ENCODE results near the gene DUOXA1. TPM values are rescaled to one million over a fixed set of nuclear protein-coding genes. Genes with fewer than 3 reads are reported as not detected.

DUOXA1 gene
- total and polyA plus RNA-seq, 3 experiments from 2014 or later = 0.09 to 0.29 TPM; not detected in 1

DNA sequence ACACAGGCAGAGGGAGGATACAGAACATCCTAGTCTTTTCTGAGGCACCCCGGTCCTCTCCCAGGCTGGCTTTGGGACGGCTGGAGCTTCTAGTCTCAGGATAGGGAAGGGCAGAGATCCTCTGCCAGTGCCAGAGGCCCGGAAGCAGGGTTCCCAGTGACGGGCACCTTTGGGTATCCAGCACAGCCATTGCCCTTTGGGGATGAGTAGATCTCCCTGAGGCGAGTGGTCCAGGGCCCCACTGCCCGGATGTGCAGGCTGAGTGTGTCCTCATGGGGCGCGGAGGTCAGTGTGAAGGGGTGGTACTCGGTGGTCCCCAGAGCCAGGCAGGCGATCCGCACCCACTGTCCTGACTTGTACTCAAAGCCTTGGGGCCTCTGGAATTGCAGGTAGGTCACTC, 34.0 kb downstream of the DUOXA1 start:
- no peaks in the 10 kb centered on the region for H3K4me1 ChIP-seq (ENCODE audit: insufficient read depth, low read length)
- Mint-ChIP-seq H3K27ac (no peak overlapping the region), H3K9me3 (no peaks in the 10 kb centered on the region), H3K27me3 (peaks cover 5 to 13% of the 10 kb centered on the region in 2 donors), H3K4me3 (no peak overlapping the region), H3K36me3 (no peaks in the 10 kb centered on the region), H3K4me1 (no peaks in the 10 kb centered on the region)
- DNase-seq = no peak
- no peak overlapping the region for H3K4me3 ChIP-seq (ENCODE audit: low read length)
- H3K27ac ChIP-seq (ENCODE audit: low read depth, low read length) = no peak overlapping the region
- no peaks in the 10 kb centered on the region for H3K9me3 ChIP-seq (ENCODE audit: low read length)
- ChIA-PET CTCF (no interaction called here), POLR2A (no interaction called here)
- H3K36me3 ChIP-seq (ENCODE audit: insufficient read depth, low read length) = no peaks in the 10 kb centered on the region
- no peaks in the 10 kb centered on the region for H3K27me3 ChIP-seq (ENCODE audit: insufficient read depth, low read length, poor library complexity, severe bottlenecking)

DNA sequence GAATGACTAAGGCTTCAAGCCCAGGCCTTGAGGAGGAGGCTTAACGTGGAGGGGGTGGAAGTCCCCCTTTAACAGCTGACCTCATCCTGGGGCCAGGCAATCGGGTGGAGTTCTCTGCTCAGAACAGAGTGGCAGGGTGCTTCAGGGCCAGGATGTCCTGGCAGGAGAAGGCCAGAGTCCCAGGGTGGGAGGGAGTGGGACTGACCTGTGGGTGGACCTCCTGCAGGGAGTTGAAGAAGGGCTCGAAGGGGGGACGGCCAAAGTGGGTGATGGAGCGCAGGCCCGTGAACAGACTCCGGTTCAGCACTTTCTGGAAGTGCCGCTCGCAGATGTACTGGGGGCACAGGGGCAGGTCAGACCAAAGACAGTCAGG, 35.3 kb downstream of the DUOXA1 start:
- H3K36me3 ChIP-seq (ENCODE audit: insufficient read depth, low read length) = no peaks in the 10 kb centered on the region
- H3K4me3 ChIP-seq (ENCODE audit: low read length) = no peak overlapping the region
- no peaks in the 10 kb centered on the region for H3K36me3 Mint-ChIP-seq
- H3K4me1 Mint-ChIP-seq = no peaks in the 10 kb centered on the region
- no peaks in the 10 kb centered on the region for H3K9me3 ChIP-seq (ENCODE audit: low read length)
- no peaks in the 10 kb centered on the region for H3K27me3 ChIP-seq (ENCODE audit: insufficient read depth, low read length, poor library complexity, severe bottlenecking)
- H3K4me3 Mint-ChIP-seq = no peak overlapping the region
- H3K9me3 Mint-ChIP-seq = no peaks in the 10 kb centered on the region
- ChIA-PET CTCF (no interaction called here), POLR2A (no interaction called here)
- H3K4me1 ChIP-seq (ENCODE audit: insufficient read depth, low read length) = no peaks in the 10 kb centered on the region
- DNase-seq = no peak
- H3K27ac ChIP-seq (ENCODE audit: low read depth, low read length) = no peak overlapping the region
- no peak overlapping the region for H3K27ac Mint-ChIP-seq
- H3K27me3 Mint-ChIP-seq = peaks cover 3 to 24% of the 10 kb centered on the region in 2 donors

DNA sequence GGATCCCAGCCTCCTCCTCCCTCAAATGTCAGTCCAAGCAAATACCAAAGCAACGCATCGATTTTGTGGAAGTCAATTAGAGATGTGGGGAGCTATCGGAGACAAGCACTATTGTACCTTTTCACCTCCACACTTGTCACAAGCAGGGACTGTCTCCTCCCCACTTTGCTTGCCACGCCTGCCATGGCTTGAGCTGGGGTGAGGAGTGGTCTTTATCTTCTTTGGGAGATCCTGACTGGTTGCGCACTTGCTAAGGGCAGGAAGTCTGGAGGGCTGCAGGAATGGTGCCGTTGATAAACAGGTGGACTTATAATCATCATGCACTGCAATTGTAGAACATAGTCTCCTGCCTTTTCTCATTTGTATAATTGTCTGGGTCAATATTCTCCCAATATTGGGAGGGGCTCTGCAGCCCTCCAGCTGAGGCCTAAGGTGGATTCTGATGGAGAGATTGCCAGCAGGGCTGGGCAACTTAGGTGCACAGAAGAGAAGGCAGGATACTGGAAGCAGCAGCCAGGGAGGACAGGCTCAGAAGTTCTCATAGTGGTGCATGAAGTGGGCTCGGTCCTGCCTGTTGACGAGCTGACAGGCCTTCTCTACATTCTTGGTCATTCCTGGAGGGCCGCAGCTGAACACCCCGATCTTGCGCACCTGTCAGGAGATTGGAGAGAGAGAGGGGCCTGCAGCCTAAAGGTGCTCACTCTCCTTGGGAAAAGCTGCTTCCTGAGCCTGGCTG, 35.9 kb downstream of the DUOXA1 start:
- Histone ChIP-seq H3K27ac (ENCODE audit: low read depth, low read length) (no peak overlapping the region), H3K9me3 (ENCODE audit: low read length) (no peaks in the 10 kb centered on the region), H3K4me1 (ENCODE audit: insufficient read depth, low read length) (no peaks in the 10 kb centered on the region), H3K27me3 (ENCODE audit: insufficient read depth, low read length, poor library complexity, severe bottlenecking) (no peaks in the 10 kb centered on the region), H3K4me3 (ENCODE audit: low read length) (no peak overlapping the region), H3K36me3 (ENCODE audit: insufficient read depth, low read length) (no peaks in the 10 kb centered on the region)
- H3K27me3 Mint-ChIP-seq = peaks cover 3 to 29% of the 10 kb centered on the region in 2 donors
- H3K36me3 Mint-ChIP-seq = no peaks in the 10 kb centered on the region
- POLR2A ChIA-PET = no interaction called here
- H3K9me3 Mint-ChIP-seq = no peaks in the 10 kb centered on the region
- CTCF ChIA-PET = no interaction called here
- H3K4me3 Mint-ChIP-seq = no peak overlapping the region
- H3K27ac Mint-ChIP-seq = no peak overlapping the region
- no peaks in the 10 kb centered on the region for H3K4me1 Mint-ChIP-seq
- no peak for DNase-seq

DNA sequence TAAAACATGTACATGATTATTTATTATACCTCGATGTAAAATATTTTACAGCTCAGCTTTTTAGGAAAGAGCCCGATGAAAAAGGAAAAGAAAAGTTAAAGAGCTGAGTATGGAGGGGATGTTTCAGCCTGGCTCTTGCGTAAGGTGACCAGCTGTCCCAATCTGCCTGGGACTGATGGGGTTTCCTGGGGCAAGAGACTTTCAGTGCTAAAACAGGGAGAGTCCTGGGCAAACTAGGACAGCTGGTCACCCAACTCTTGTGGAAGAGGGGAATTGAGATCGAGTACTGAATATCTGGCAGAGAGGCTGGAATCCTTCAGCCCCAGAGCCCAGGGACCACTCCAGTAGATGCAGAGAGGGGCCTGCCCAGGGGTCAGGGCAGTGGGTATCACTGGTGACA, 36.7 kb downstream of the DUOXA1 start:
- ChIA-PET POLR2A (no interaction called here), CTCF (no interaction called here)

DNA sequence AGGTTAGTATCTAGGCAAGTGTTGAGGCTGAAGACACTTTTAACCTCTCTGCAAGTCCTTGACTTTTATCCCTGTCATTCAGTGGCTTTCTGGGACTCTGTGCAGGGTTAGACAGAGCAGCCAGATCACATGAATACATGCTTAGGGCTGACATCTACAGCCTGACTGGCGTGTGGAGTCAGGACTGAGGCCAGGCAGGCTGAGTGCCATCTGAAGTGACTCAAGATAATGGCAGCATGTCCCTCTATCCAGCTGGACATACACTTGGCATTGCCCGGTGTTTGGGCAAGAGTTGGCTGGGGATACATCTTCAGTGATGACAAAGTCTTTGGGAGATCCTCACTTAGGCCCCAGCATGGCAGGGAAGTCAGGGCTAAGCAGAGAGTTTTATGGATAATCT, 38.1 kb downstream of the DUOXA1 start:
- Mint-ChIP-seq H3K4me1 (no peaks in the 10 kb centered on the region), H3K4me3 (no peak overlapping the region), H3K27ac (no peak overlapping the region), H3K27me3 (peaks cover 3 to 46% of the 10 kb centered on the region in 2 donors), H3K9me3 (no peaks in the 10 kb centered on the region), H3K36me3 (no peaks in the 10 kb centered on the region)
- no peaks in the 10 kb centered on the region for H3K36me3 ChIP-seq (ENCODE audit: insufficient read depth, low read length)
- H3K27ac ChIP-seq (ENCODE audit: low read depth, low read length) = no peak overlapping the region
- H3K9me3 ChIP-seq (ENCODE audit: low read length) = no peaks in the 10 kb centered on the region
- H3K27me3 ChIP-seq (ENCODE audit: insufficient read depth, low read length, poor library complexity, severe bottlenecking) = no peaks in the 10 kb centered on the region
- POLR2A ChIA-PET = no interaction called here
- no peak for DNase-seq
- CTCF ChIA-PET = interaction anchor here (1.3 kb wide), 1 partner anchor 27 kb away, joined by 4 read pairs; no protein-coding TSS in a partner anchor
- no peaks in the 10 kb centered on the region for H3K4me1 ChIP-seq (ENCODE audit: insufficient read depth, low read length)
- no peak overlapping the region for H3K4me3 ChIP-seq (ENCODE audit: low read length)

More for the DNA sequence above, 36.7 kb downstream of the DUOXA1 start:
- no peak overlapping the region for H3K27ac ChIP-seq (ENCODE audit: low read depth, low read length)
- H3K36me3 ChIP-seq (ENCODE audit: insufficient read depth, low read length) = no peaks in the 10 kb centered on the region
- no peak for DNase-seq
- no peaks in the 10 kb centered on the region for H3K9me3 Mint-ChIP-seq
- no peak overlapping the region for H3K4me3 Mint-ChIP-seq
- no peaks in the 10 kb centered on the region for H3K36me3 Mint-ChIP-seq
- H3K27ac Mint-ChIP-seq = no peak overlapping the region
- H3K4me1 Mint-ChIP-seq = no peaks in the 10 kb centered on the region
- H3K27me3 ChIP-seq (ENCODE audit: insufficient read depth, low read length, poor library complexity, severe bottlenecking) = no peaks in the 10 kb centered on the region
- H3K27me3 Mint-ChIP-seq = peaks cover 3 to 32% of the 10 kb centered on the region in 2 donors
- no peaks in the 10 kb centered on the region for H3K4me1 ChIP-seq (ENCODE audit: insufficient read depth, low read length)
- H3K4me3 ChIP-seq (ENCODE audit: low read length) = no peak overlapping the region
- H3K9me3 ChIP-seq (ENCODE audit: low read length) = no peaks in the 10 kb centered on the region

DNA sequence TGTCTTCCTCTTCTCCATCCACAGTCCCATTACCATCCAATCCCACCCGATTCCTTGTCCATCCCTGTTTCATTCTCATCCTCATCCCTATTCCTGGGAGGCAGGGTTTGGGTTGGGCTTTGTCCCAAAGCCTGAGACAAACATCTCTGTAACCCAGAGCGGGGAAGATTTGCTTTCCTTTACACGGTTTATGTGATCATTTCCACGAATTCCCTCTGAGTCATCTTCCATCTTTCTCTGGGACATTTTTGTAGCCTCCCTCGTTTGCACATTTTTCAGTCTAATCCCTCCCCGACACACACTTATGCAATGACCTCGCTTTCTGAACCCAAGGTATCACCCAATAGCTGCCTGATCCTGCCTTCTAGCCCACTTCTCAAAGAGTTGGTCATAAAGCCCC, 38.5 kb downstream of the DUOXA1 start:
- no peaks in the 10 kb centered on the region for H3K36me3 ChIP-seq (ENCODE audit: insufficient read depth, low read length)
- CTCF ChIA-PET = no interaction called here
- DNase-seq = no peak
- POLR2A ChIA-PET = no interaction called here
- H3K27ac ChIP-seq (ENCODE audit: low read depth, low read length) = no peak overlapping the region
- H3K36me3 Mint-ChIP-seq = no peaks in the 10 kb centered on the region
- H3K4me3 ChIP-seq (ENCODE audit: low read length) = no peak overlapping the region
- H3K27me3 ChIP-seq (ENCODE audit: insufficient read depth, low read length, poor library complexity, severe bottlenecking) = no peaks in the 10 kb centered on the region
- H3K4me1 Mint-ChIP-seq = no peaks in the 10 kb centered on the region
- peaks cover 3 to 46% of the 10 kb centered on the region in 2 donors for H3K27me3 Mint-ChIP-seq
- H3K9me3 ChIP-seq (ENCODE audit: low read length) = no peaks in the 10 kb centered on the region
- no peaks in the 10 kb centered on the region for H3K9me3 Mint-ChIP-seq
- H3K4me3 Mint-ChIP-seq = no peak overlapping the region
- H3K27ac Mint-ChIP-seq = no peak overlapping the region
- no peaks in the 10 kb centered on the region for H3K4me1 ChIP-seq (ENCODE audit: insufficient read depth, low read length)

DNA sequence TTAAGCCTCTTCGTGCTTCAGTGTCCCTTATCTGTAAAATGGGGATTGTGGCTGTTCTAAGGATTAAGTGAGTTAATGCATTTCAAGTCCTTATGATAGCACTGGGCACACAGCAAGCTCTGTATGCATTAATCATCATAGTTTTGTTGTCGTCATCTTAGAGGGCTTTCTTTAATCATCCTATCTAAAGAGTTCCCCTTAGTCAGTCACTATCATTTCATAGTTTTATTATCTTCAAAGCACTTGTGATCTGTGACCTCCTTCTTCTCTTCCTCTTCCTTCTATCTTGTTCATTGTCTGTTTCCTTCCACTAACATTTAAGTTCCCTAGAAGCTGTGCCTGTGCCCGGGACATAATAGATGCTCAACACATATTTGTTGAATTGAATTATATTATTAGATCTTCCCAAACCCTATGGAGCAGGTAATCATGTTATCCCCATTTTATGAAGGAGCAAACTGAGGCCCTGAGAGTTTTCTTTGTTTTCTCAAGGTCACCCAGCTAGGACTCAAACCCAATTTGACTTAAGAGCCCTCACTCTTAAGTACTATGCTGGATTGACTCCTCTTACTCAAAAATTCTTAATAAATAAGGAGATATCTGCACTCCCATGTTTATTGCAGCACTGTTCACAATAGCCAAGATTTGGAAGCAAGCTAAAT, 39.8 kb downstream of the DUOXA1 start:
- POLR2A ChIA-PET = no interaction called here

DNA sequence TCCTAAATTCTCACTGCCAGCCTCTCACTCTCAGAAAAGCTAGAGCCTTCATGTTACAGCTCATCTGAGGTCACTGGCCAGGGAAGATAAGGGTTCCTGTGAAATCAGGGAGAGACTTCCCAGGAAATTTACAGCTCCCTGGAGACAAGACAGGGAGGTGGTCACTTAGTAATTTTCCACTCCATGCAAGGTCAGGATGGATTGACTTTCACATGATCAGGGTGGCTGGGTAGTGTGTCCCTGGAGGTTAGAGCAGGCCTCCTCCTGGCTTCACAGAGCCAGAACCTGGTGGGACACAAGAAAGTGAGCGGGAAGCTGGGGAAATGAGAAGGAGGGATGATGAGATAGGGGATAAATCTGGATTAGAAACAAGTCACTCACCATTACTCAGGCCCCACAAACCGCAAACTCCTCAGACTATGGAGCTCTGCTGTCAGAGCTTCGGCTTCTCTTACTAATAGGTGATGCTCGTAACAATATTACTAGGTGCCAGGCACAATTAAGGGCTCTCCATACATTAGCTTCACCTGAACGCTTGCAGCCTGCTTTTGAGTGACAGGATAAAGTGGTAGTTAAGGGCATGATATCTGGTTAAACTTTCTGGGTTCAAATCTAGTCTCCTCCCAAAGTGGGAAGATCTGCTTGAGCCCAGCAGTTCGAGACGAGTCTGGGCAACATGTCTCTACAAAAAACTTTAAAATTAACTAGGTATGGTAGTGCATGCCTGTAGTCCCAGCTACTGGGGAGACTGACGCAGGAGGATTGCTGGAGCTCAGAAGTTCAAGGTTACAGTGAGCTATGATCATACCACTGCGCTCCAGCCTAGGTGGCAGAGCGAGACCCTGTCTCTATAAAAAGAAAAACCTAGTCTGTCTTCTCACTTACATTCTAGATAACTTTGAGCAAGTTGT, 40.6 kb downstream of the DUOXA1 start:
- Mint-ChIP-seq H3K27ac (no peak overlapping the region), H3K4me3 (no peak overlapping the region), H3K36me3 (no peaks in the 10 kb centered on the region), H3K27me3 (peaks cover 3 to 56% of the 10 kb centered on the region in 2 donors), H3K9me3 (no peaks in the 10 kb centered on the region), H3K4me1 (no peaks in the 10 kb centered on the region)
- H3K36me3 ChIP-seq (ENCODE audit: insufficient read depth, low read length) = no peaks in the 10 kb centered on the region
- no peaks in the 10 kb centered on the region for H3K27me3 ChIP-seq (ENCODE audit: insufficient read depth, low read length, poor library complexity, severe bottlenecking)
- no peak overlapping the region for H3K27ac ChIP-seq (ENCODE audit: low read depth, low read length)
- POLR2A ChIA-PET = no interaction called here
- CTCF ChIA-PET = interaction anchor here (0.9 kb wide), 1 partner anchor 29 kb away, joined by 3 read pairs; no protein-coding TSS in a partner anchor
- no peaks in the 10 kb centered on the region for H3K9me3 ChIP-seq (ENCODE audit: low read length)
- H3K4me1 ChIP-seq (ENCODE audit: insufficient read depth, low read length) = no peaks in the 10 kb centered on the region
- no peak overlapping the region for H3K4me3 ChIP-seq (ENCODE audit: low read length)
- DNase-seq = no peak

More for the DNA sequence above, 39.8 kb downstream of the DUOXA1 start:
- DNase-seq = no peak
- Mint-ChIP-seq H3K9me3 (no peaks in the 10 kb centered on the region), H3K27ac (no peak overlapping the region), H3K36me3 (no peaks in the 10 kb centered on the region), H3K27me3 (peaks cover 3 to 54% of the 10 kb centered on the region in 2 donors), H3K4me3 (no peak overlapping the region), H3K4me1 (no peaks in the 10 kb centered on the region)
- H3K36me3 ChIP-seq (ENCODE audit: insufficient read depth, low read length) = no peaks in the 10 kb centered on the region
- CTCF ChIA-PET = no interaction called here
- no peaks in the 10 kb centered on the region for H3K27me3 ChIP-seq (ENCODE audit: insufficient read depth, low read length, poor library complexity, severe bottlenecking)
- no peak overlapping the region for H3K27ac ChIP-seq (ENCODE audit: low read depth, low read length)
- H3K4me1 ChIP-seq (ENCODE audit: insufficient read depth, low read length) = no peaks in the 10 kb centered on the region
- H3K9me3 ChIP-seq (ENCODE audit: low read length) = no peaks in the 10 kb centered on the region
- H3K4me3 ChIP-seq (ENCODE audit: low read length) = no peak overlapping the region

Data from CD8-positive, alpha-beta memory T cell (primary cell).